Gastroesophageal sphincter (tissue), 4 donors: Measurements from ENCODE around the gene EPO. TPM values are rescaled to one million over a fixed set of nuclear protein-coding genes. Genes with fewer than 3 reads are reported as not detected.
A peak's percentile ranks its signal among the peaks of the same experiment; 100 is the strongest.

ENCODE experiments used
- ATAC-seq: fragments of 150-250 bp; one replicate; pipeline ENCODE4 v1.9.1; 2016; ENCODE audit warnings: mild to moderate bottlenecking, moderate library complexity
- H3K27ac ChIP-seq, 4 donors: fragments of 200-600 bp; sonication (generic) in 3 of 4; 1 replicate in 3 of 4; 2 replicates in 1 of 4; pipeline ENCODE4 v1.5.1; 2016 to 2019
- H3K27me3 ChIP-seq: fragments of 200-600 bp; sonication (generic); one replicate; pipeline ENCODE4 v1.5.1; 2019
- H3K36me3 ChIP-seq, 2 donors: fragments of 200-600 bp; sonication (generic); one replicate each; pipeline ENCODE4 v1.5.1; 2019; ENCODE audit warnings: control low read depth in 1 of 2
- H3K4me1 ChIP-seq, 3 donors: fragments of 200-600 bp; sonication (generic); 1 replicate in 2 of 3; 2 replicates in 1 of 3; pipeline ENCODE4 v1.5.1; 2016 to 2019; ENCODE audit warnings: control low read depth in 2 of 3
- H3K4me3 ChIP-seq, 2 donors: fragments of 200-600 bp; sonication (generic); one replicate each; pipeline ENCODE4 v1.5.1; 2019; ENCODE audit warnings: mild to moderate bottlenecking in 1 of 2, moderate library complexity in 1 of 2
- H3K9me3 ChIP-seq, 3 donors: fragments of 200-600 bp; sonication (generic); one replicate each; pipeline ENCODE4 v1.5.1; 2017 to 2019; ENCODE audit warnings: control low read depth in 2 of 3
- EP300 ChIP-seq: sonication (generic); formaldehyde crosslinking; IDR thresholded peaks from one replicate; pipeline ENCODE4 v1.6.1; 2017; ENCODE audit warnings: antibody characterized with exemption, mild to moderate bottlenecking
- POLR2A ChIP-seq, 2 donors: fragments of 450-650 bp; IDR thresholded peaks; one replicate each; pipeline ENCODE4 v1.6.1; 2017; ENCODE audit warnings: antibody characterized with exemption in 2 of 2, mild to moderate bottlenecking in 2 of 2, moderate library complexity in 1 of 2
- POLR2AphosphoS5 ChIP-seq: sonication (generic); formaldehyde crosslinking; IDR thresholded peaks from one replicate; pipeline ENCODE4 v1.6.1; 2017; ENCODE audit warnings: antibody characterized with exemption
- WGBS, 2 donors: methylation state at CpG; one replicate each; pipeline ENCODE4 v1.1.5; 2018; ENCODE audit warnings: low coverage in 1 of 2; 5-methylcytosine and 5-hydroxymethylcytosine counted together
- total RNA-seq, 4 donors: library from RNA; depleted of rRNA; stranded (reverse); fragments of >200 nt; gene quantifications; one replicate each; pipeline ENCODE4 v1.1.0, GENCODE V29; 2016
- TF ChIP-seq, protein P1 (sequence below), 4 experiments: fragments of 200-600 bp in 2 of 4; fragments of 450-650 bp in 2 of 4; sonication (generic) in 1 of 4; IDR thresholded peaks; one replicate each; pipeline ENCODE4 v1.5.1; 2017 to 2019; ENCODE audit warnings: antibody characterized with exemption in 4 of 4, mild to moderate bottlenecking in 2 of 4, moderate library complexity in 2 of 4

The EPO gene
- total RNA-seq, 4 donors from 2014 or later: not detected

DNA sequence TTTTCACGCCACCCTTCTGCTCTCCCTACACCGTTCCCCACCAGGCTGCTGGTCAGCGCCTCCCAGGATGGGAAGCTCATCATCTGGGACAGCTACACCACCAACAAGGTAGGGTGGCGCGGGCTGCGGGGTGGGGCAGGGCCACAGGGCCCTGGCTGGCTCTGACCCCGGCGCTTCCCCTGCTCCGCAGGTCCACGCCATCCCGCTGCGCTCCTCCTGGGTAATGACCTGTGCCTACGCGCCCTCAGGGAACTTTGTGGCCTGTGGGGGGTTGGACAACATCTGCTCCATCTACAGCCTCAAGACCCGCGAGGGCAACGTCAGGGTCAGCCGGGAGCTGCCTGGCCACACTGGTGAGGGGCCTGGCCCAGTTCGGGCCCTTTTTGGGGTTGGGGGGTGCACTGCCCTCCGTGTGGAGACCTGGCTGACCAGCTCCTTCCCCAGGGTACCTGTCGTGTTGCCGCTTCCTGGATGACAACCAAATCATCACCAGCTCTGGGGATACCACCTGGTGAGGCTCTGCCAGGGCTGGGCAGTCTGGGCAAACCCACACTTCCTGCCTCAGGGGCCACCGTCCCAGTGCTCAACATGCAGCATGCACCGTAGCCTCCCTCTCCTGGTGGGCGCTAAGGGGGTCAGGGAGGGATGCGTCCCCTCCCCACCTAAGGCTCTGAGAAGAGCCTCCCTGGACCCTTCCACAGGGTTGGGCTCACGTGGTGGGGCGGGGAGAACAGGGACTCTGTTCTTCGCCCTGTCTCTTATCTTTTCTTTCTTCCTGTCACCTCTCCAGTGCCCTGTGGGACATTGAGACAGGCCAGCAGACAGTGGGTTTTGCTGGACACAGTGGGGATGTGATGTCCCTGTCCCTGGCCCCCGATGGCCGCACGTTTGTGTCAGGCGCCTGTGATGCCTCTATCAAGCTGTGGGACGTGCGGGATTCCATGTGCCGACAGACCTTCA lies 42.7 kb upstream of the EPO start:
- H3K27ac ChIP-seq: peak overlapping the region in 3 of 4 donors; percentile 54 to 99 (median 97)
- 74 to 83% methylated on average over 5 to 6 of the region's 36 CpGs for WGBS, 2 donors
- no peak for TF ChIP-seq POLR2AphosphoS5
- no peak for TF ChIP-seq EP300

GRCh38 chr7:100678291-100678984 lies 41.8 kb upstream of the EPO start:
- Histone ChIP-seq H3K36me3 (peaks cover 0 to 69% of the 10 kb centered on the region in 2 donors), H3K27ac (peak overlapping the region in 3 of 4 donors; percentile 54 to 99 (median 76)), H3K9me3 (no peaks in the 10 kb centered on the region), H3K4me3 (no peak overlapping the region), H3K27me3 (no peaks in the 10 kb centered on the region), H3K4me1 (peaks cover 0 to 58% (median 24%) of the 10 kb centered on the region in 3 donors)
- WGBS, 2 donors: 70% methylated on average over 8 of the region's 35 CpGs; no CpG with 5 or more reads in 1 of the 2 donors
- TF ChIP-seq POLR2A (IDR thresholded peaks at IDR 0.05): no peak
- peak; percentile 38 for TF ChIP-seq POLR2AphosphoS5
- ATAC-seq: no peak

More for the DNA sequence above, 42.7 kb upstream of the EPO start:
- H3K9me3 ChIP-seq: no peaks in the 10 kb centered on the region
- no peak overlapping the region for H3K4me3 ChIP-seq
- H3K27me3 ChIP-seq: no peaks in the 10 kb centered on the region
- ATAC-seq: no peak
- peaks cover 0 to 61% of the 10 kb centered on the region in 2 donors for H3K36me3 ChIP-seq
- peaks cover 0 to 63% (median 24%) of the 10 kb centered on the region in 3 donors for H3K4me1 ChIP-seq

DNA sequence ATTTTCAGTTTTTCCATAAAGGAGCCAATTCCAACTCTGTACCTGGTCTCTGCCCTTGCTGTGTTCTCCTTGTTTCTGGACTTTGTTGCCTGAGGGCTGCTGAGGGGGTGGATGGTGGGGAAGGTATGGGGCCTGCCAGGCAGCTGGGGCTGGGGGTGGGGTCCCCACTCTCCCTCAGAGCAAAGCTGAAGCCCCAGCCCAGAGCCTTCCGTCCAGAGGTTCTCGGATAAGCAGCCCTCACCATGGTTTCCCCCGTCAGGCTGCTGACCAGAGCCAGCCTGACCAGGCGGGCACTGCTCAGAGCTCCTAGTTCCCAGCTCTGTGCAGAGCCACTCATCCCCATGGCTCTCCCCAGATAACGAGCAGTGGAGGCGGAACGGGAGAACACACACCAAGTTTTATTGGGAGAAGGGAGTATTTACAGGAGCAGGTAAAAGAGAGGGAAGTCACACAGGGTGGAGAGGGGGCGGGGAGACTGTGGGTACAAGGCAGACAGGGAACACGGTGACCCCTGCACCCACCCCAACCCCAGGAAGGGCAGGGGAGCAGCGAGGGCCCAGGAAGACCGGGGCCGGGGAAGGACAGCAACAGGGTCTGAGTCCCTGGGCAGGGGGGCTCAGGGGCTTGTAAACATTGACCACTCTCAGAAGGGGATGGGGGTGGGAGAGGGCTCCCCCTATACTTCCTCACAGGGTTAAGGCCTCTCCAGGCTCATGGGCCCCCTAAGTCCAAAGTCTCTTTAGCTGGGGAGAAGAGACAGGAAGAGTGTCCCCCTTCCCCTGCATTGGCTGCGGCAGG lies 40.9 kb upstream of the EPO start:
- Histone ChIP-seq H3K4me3 (no peak overlapping the region), H3K27me3 (no peaks in the 10 kb centered on the region), H3K27ac (peak overlapping the region in 3 of 4 donors; percentile 76 to 99 (median 79)), H3K4me1 (peaks cover 0 to 58% (median 24%) of the 10 kb centered on the region in 3 donors), H3K9me3 (no peaks in the 10 kb centered on the region), H3K36me3 (peaks cover 0 to 78% of the 10 kb centered on the region in 2 donors)
- 40% methylated on average over 1 to 2 of the region's 13 CpGs for WGBS, 2 donors
- ATAC-seq: no peak
- TF ChIP-seq, protein P1, sequence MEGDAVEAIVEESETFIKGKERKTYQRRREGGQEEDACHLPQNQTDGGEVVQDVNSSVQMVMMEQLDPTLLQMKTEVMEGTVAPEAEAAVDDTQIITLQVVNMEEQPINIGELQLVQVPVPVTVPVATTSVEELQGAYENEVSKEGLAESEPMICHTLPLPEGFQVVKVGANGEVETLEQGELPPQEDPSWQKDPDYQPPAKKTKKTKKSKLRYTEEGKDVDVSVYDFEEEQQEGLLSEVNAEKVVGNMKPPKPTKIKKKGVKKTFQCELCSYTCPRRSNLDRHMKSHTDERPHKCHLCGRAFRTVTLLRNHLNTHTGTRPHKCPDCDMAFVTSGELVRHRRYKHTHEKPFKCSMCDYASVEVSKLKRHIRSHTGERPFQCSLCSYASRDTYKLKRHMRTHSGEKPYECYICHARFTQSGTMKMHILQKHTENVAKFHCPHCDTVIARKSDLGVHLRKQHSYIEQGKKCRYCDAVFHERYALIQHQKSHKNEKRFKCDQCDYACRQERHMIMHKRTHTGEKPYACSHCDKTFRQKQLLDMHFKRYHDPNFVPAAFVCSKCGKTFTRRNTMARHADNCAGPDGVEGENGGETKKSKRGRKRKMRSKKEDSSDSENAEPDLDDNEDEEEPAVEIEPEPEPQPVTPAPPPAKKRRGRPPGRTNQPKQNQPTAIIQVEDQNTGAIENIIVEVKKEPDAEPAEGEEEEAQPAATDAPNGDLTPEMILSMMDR (IDR thresholded peaks at IDR 0.05): no peak
- TF ChIP-seq POLR2A (IDR thresholded peaks at IDR 0.05): no peak
- no peak for TF ChIP-seq EP300
- TF ChIP-seq POLR2AphosphoS5: peak; percentile 21

DNA sequence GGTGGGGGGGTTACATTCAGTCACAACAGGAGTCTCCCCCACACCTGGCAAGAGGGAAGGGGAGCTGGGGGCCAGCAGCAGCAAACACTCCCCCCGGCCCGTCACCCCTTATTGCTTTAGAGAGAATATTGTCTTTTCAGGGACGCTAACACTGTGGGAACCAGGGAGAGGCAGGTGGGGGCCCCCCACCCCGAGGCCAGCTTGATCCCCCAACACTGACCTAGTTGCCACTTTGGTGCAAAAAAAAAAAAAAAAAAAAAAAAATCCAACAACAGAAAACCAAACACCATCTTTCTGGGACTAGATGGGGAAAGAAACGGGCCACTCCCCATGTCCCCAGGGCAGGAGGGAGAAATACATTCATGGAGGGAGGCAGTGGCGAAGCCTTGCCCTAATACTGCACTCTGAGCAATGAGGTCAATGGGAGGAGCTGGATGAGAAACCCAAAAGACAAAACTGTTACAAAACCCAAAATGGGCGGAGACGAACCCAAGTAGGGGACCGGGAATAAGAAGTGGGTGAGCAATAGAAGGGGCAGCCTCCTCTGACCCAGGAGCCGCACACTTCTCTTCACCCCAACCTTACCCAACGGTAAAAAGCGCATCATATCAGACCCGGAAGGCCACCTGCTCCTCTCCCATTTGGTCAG lies 40.2 kb upstream of the EPO start:
- Histone ChIP-seq H3K9me3 (no peaks in the 10 kb centered on the region), H3K36me3 (peaks cover 0 to 85% of the 10 kb centered on the region in 2 donors), H3K4me1 (peaks cover 0 to 58% (median 24%) of the 10 kb centered on the region in 3 donors), H3K27ac (peak overlapping the region in 3 of 4 donors; percentile 76 to 99 (median 81)), H3K4me3 (no peak overlapping the region), H3K27me3 (no peaks in the 10 kb centered on the region)
- TF ChIP-seq, protein P1 (IDR thresholded peaks at IDR 0.05): no peak
- TF ChIP-seq POLR2AphosphoS5: peak; percentile 45
- no peak for TF ChIP-seq EP300
- no peak for TF ChIP-seq POLR2A (IDR thresholded peaks at IDR 0.05)
- ATAC-seq: peak; percentile 65
- WGBS, 2 donors: 31 to 56% methylated on average over 2 to 4 of the region's 13 CpGs

DNA sequence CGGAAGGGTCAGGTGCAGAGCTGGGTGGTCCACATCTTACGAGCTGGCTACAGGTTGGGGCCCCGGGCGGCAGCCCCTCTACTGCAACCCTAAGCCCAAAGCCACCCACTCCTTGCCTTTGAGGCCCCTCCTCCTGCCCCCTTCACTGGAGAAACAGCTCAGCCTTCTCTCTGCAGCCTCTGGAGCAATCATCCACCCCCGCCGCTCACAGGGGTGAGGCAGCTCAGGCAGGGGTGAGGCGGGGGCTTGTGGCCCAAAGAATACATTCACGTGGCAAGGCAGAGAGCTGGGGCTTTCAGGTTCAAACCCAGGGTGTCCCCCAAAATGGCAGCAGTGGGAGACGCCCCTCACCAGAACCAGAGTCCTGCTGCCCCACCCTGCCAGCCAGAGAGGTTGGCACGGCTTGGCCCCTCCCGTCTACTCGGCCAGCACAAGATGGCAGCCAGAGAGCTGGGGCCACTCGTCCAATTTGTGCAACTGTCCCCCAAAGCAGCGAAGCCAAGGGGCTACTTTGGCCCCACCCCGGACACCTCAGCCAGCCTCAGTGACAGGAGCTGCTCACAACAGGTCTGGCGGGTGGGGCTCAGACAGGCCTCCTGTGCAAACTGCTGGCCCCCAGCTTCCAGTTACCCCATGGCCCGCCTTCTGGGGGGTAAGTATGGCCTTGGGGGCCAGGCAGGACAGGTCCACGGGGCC lies 39.5 kb upstream of the EPO start:
- Histone ChIP-seq H3K4me1 (peaks cover 0 to 53% (median 24%) of the 10 kb centered on the region in 3 donors), H3K36me3 (peaks cover 0 to 92% of the 10 kb centered on the region in 2 donors), H3K27me3 (no peaks in the 10 kb centered on the region), H3K4me3 (no peak overlapping the region), H3K27ac (peak overlapping the region in 3 of 4 donors; percentile 76 to 99 (median 81)), H3K9me3 (no peaks in the 10 kb centered on the region)
- TF ChIP-seq, protein P1 (IDR thresholded peaks at IDR 0.05): no peak
- TF ChIP-seq EP300 (no peak), POLR2A (IDR thresholded peaks at IDR 0.05) (no peak), POLR2AphosphoS5 (no peak)
- ATAC-seq: peak; percentile 1
- 90% methylated on average over 3 of the region's 18 CpGs; no CpG with 5 or more reads in 1 of the 2 donors for WGBS, 2 donors
